GM18873 (cell line): ENCODE results near the gene GLRA2.
A peak's percentile ranks its signal among the peaks of the same experiment; 100 is the strongest.
"Not testable (repeated sequence)": the region's sequence is repeated elsewhere in the genome, so short reads cannot be mapped to it uniquely, and the experiment has no call there.

ENCODE experiments used
- ATAC-seq: cut with Tn5 transposase; IDR thresholded peaks from one replicate; pipeline ENCODE4 v1.9.1; 2021; ENCODE audit warnings: mild to moderate bottlenecking, moderate library complexity, moderate number of reproducible peaks; ENCODE audit not compliant: unreplicated experiment, low FRiP score

GLRA2 gene

DNA sequence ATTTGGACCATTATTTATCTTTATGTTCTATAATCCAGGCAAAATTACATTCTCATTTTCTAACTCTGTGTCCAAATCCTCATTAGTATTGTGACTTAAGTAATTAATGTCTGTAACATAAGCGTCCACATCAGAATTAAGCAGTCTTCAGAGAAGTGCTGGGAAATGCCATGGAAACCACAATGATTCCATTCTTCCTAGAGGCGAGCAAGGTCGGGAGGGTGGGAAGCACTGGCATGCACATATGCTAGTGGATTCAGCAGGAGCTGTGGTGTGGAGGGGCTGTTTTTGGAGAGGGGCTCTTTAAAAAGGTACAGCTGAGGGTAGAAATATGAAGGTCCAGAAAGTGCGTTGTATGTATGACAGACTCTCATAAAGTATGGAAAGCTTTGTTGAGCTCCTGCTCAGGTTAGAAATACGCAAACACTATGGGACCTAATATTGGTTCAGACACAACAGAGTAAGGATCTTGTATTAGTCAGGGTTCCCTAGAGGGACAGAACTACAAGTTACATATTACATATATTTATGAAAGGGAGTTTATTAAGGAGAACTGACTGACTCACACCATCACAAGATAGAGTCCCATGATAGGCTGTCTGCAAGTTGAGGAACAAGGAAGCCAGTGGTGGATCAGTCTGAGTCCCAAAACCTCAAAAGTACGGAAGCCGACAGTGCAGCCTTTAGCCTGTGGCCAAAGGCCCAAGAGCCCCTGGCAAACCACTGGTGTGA, 61.5 kb downstream of the GLRA2 start:
- ATAC-seq = no peak

GRCh38 chrX:14591976-14592375, 62.6 kb downstream of the GLRA2 start:
- ATAC-seq = no peak

DNA sequence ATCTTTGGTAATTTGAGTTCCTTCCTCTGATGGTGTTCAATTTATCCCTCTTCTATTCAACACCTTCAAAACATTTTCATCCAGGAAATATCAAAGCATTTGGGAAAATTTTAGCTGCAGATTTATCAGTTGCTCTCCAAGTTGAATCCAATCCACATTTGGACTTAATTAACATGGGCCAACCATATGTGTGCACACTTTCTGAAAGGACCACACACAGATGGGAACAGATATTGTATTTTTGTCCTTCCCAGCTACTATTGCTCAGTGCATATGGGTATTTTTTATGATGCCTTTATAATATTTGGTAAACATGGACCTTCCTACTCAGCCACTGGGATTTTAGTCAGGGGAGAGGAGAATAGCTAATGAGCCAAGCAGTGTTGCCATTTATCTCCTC, 65.2 kb downstream of the GLRA2 start:
- no peak for ATAC-seq

- no peak for ATAC-seq
Measured at GRCh38 chrX:14598330-14598729, 69.0 kb downstream of the GLRA2 start.

DNA sequence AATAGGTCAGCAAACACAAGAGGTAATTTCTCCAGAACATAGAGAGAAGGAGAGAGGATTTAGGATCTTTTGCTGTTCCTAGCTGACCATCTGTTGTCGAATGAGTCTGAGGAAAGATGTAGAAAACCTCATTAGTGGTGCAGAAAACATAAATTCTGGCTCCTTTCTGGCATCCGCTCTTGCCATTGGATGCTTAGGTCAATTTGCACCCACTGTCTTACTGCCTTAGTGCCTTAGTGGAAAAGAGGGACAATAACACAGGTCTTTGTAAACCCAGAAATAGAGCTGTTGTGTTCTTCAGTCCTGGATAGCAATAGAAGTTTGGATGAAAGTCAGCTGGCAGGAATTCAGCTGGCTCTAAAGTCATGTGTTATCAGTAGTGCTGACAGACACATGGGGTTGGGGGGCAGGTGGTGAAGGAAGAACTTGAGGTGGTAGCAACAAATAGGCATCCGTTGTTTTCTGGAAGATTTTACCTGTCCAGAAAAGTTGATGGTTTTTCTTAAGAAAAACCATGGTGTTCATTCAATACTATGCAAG, 78.2 kb downstream of the GLRA2 start:
- no peak for ATAC-seq

GRCh38 chrX:14612450-14612849, 83.1 kb downstream of the GLRA2 start:
- ATAC-seq = not testable (repeated sequence)

- no peak for ATAC-seq
Measured at GRCh38 chrX:14616301-14616700, 87.0 kb downstream of the GLRA2 start.

GRCh38 chrX:14616836-14617235, 87.5 kb downstream of the GLRA2 start:
- no peak for ATAC-seq

- ATAC-seq = no peak
Measured at GRCh38 chrX:14618177-14618965, 89.0 kb downstream of the GLRA2 start.

DNA sequence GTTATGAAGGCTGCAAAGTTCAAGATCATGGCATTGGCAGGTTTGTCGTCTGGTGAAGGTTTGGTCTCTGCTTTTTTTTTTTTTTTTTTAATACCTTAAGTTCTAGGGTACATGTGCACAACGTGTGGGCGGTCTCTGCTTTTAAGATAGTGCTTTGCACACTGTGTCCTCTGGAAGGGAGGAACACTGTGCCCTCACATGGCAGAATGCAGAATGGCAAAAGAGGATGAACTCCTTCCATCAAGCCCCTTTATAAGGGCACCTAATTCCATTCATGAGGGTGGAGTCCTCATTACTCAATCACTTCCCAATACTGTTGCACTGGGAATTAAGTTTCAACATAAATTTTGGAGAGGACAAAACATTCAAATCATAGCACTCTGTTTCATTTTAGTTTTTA, 101.4 kb downstream of the GLRA2 start:
- no peak for ATAC-seq

DNA sequence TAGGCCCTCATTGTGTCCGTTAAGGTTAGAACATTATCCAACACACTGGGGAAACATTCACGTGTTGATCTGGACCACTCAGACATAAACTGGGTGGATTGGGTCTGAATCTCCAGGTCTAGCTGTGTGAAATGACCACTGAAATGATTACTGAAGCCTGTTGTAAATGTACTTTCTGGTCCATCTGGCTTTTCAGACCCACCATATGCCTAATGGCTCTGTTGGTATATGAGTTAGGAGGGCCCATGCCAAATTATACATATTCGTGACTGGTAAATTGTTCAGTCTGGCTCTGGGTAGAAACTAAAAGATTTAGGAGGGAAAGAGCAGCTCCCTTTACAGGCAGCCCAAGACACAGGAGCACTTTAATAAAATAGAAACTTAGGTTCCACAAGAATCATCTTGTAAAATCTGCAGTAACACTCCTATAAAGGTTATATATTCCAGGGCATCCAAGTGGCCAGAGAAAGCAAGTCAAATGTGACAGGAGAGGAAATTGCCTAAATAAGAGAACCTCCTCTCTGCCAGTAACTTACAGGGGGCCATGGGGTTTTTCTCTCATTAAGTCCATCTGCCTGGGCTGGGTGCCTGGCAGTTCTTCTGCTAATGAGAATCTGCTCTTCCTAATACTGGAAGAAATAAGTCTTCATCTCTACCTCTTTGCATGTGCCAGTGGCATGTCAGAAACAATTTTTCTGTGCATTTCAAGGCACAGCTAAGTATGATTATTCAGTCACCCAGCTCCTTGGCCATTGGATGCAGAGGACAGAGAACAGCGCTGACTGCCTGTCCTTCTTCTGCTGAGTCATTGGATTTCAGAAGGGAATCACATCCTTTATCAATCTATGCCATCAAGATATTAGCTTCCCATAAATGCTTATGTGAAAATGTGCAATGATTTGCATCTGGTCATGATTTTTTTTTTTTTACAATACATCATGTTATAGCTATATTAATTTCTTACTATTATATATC, 112.6 kb downstream of the GLRA2 start:
- no peak for ATAC-seq

- no peak for ATAC-seq
Measured at GRCh38 chrX:14660970-14661369, 131.6 kb downstream of the GLRA2 start.

GRCh38 chrX:14670819-14671218, 141.5 kb downstream of the GLRA2 start:
- ATAC-seq = peak; percentile 68

GRCh38 chrX:14672611-14673172, 143.4 kb downstream of the GLRA2 start:
- no peak for ATAC-seq

DNA sequence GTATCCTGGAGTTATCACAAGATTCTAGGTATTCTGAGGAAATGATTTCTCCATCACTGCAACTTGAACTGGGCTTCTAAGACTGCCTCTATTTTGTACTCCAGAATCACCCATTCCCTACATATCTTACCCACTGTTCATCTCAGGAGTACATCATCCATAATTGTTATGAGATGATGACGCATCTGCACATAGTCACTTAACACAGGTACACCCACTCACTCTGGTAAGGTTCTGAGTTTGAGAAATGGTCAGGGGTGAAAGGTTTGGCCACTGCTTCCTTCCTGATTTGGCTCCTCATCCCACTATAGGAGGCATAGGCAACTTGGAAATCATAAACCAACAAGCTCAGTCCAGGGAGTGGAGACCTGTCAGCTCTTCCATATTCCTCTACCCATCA, 143.9 kb downstream of the GLRA2 start:
- no peak for ATAC-seq

DNA sequence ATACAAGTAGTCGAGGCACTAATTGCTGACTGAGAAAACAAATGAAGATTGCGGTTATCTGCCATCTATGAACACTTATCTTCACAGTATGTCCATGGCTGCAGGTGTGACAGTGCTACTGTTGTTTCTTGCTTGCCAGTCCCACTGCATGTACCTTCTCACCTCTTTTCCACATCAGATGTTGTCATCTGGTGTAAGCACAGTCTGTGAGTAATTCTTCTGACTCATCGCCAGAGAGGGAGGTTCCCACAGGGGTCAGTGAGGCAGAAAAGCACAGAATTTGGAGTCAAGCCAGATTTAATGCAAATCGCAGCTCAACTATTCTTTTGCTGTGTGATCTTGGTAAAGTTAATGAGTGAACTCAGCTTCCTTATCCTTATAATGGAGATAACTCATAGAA, 144.4 kb downstream of the GLRA2 start:
- ATAC-seq = peak; percentile 90

DNA sequence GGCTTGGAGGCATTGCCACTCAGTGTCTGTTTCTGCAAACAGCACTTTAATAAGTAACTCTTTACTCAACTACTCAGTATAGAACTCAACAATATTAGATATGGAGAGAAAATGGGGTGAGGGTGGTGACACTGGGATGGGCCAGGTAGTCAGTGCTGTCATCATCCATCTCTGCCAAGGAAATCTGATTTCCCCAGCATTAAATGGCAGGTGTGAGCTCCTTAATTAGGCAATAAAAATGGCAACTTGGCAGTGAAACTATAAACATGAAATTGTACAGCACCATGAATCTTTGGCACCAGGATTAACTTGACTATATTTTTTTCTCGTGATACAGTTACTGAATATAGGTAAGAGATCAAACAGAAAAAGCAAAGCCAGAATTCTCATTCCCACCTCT, 146.2 kb downstream of the GLRA2 start:
- ATAC-seq = no peak

DNA sequence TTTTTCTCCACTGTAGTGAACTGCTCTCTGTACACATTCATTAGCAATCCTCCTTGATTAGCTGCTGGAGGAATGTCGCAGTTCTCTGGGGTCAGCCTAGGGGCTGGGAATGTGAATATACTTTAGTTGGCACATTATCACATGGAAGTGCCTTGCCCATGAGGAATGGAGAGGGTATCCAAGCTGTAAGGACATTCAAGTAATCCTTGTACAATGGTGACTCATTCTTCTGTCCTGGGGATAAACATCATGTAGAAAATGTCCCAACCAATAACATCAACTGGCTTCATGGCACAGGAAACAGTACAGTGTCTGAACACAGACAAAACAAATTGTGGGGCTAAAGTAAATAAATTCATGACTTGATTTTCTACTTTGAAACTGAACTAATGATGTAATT, 147.1 kb downstream of the GLRA2 start:
- ATAC-seq = no peak

DNA sequence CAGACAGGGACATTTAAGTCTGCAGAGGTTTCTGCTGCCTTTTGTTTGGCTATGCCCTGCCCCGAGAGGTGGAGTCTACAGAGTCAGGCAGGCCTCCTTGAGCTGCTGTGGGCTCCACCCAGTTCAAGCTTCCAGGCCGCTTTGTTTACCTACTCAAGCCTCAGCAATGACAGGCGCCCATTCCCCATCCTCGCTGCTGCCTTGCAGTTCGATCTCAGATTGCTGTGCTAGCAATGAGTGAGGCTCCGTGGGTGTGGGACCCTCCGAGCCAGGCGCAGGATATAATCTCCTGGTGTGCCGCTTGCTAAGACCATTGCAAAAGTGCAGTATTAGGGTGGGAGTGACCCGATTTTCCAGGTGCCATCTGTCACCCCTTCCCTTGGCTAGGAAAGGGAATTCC, 159.0 kb downstream of the GLRA2 start:
- ATAC-seq = not testable (repeated sequence)

DNA sequence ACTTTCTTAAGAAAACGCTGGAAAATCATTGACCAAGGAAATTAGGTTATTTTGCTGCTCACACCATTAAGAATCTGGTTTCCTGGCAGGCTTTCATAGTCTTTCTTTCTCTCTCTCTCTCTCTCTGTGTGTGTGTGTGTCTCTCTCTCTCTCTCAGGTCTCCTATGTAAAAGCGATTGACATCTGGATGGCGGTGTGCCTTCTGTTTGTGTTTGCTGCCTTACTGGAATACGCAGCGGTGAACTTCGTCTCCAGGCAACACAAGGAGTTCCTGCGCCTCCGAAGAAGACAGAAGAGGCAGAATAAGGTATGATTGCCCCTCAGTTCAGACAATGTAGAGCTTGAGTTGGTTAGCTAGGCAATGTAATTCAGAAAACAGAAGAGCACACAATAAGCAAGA, 161.2 kb downstream of the GLRA2 start:
- ATAC-seq = no peak
